ENCODE results near the gene TBC1D25. TPM values are rescaled to one million over a fixed set of nuclear protein-coding genes. Genes with fewer than 3 reads are reported as not detected.

Gene TBC1D25
- total RNA-seq, 4 donors from 2014 or later: 7.7 to 14.1 (median 11.8) TPM

- TF ChIP-seq, protein P1, sequence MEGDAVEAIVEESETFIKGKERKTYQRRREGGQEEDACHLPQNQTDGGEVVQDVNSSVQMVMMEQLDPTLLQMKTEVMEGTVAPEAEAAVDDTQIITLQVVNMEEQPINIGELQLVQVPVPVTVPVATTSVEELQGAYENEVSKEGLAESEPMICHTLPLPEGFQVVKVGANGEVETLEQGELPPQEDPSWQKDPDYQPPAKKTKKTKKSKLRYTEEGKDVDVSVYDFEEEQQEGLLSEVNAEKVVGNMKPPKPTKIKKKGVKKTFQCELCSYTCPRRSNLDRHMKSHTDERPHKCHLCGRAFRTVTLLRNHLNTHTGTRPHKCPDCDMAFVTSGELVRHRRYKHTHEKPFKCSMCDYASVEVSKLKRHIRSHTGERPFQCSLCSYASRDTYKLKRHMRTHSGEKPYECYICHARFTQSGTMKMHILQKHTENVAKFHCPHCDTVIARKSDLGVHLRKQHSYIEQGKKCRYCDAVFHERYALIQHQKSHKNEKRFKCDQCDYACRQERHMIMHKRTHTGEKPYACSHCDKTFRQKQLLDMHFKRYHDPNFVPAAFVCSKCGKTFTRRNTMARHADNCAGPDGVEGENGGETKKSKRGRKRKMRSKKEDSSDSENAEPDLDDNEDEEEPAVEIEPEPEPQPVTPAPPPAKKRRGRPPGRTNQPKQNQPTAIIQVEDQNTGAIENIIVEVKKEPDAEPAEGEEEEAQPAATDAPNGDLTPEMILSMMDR (IDR thresholded peaks at IDR 0.05; ENCODE audit: low read depth): no peak
These were observed 23.7 kb upstream of the TBC1D25 start for GRCh38 chrX:48515842-48516241.

- TF ChIP-seq, protein P1 (IDR thresholded peaks at IDR 0.05; ENCODE audit: low read depth): no peak
These were observed 23.2 kb upstream of the TBC1D25 start for GRCh38 chrX:48516285-48516684.

DNA sequence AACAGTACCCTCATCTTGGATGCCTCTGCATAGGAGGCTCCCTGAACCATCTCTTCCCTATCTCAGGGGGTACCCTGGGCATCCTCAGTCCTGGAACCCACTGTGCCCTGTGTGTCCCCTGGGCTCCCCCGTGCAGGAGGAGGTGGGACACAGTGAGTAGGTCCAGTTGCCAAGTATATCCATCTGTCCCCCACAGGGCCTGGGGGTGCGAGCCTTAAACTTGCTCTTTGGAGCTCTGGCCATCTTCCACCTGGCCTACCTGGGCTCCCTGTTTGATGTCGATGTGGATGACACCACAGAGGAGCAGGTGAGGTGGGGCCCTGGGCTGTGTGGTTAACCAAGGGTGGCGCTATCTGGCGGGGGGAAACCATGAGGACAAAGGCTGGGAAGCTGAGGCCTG is 22.5 kb upstream of the TBC1D25 start:
- TF ChIP-seq, protein P1 (IDR thresholded peaks at IDR 0.05; ENCODE audit: low read depth): no peak

- TF ChIP-seq, protein P1 (IDR thresholded peaks at IDR 0.05; ENCODE audit: low read depth): no peak
These were observed 19.1 kb upstream of the TBC1D25 start for GRCh38 chrX:48520455-48520854.

DNA sequence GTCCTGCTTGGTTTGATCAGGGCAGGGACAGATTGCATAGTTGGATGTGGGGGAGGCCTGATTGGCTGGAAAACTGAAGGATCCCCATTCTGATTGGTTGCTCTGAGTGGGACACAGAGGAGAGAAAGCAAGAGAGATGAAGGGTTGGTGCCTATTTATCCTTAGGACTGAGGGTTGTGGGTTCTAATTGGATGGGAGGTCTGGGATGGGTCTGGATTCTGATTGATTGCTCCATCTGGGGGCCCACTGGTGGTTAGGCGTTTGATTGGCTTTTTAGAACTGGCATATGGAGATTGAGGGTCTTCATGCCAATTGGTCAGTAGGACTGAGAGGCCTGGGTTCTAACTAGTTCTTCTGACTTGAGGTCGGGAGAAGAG is 18.6 kb upstream of the TBC1D25 start:
- TF ChIP-seq, protein P1 (IDR thresholded peaks at IDR 0.05; ENCODE audit: low read depth): no peak

- TF ChIP-seq, protein P1 (IDR thresholded peaks at IDR 0.05; ENCODE audit: low read depth): no peak
These were observed 17.9 kb upstream of the TBC1D25 start, which contains the start of gene EBP for GRCh38 chrX:48521353-48522243. Gene EBP, plus strand, starts transcription at chrX:48521808. Its CDS starts 1,964 bp downstream, at chrX:48523772.

DNA sequence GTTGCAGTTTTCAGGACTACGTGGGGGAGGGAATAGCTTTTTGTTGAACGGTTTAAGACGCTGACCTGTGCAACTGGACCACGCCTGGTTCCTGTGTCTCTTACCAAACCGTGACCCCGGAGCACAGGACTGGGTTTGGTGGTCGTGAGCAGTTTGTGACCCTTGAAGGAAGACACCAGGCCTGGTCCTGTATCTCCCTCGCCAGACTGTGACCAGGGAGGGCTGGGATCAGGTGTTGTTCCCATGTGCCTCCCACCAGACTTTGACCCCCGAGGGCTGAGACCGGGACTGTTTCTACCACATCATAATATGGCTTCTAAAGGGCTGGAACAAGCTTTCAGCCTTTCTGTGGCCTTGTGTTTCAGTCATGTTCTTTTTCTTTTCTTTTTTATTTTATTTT is 17.2 kb upstream of the TBC1D25 start:
- TF ChIP-seq, protein P1 (IDR thresholded peaks at IDR 0.05; ENCODE audit: low read depth): no peak
